Measurements from ENCODE around the gene PTPMT1.

PTPMT1 gene

DNA sequence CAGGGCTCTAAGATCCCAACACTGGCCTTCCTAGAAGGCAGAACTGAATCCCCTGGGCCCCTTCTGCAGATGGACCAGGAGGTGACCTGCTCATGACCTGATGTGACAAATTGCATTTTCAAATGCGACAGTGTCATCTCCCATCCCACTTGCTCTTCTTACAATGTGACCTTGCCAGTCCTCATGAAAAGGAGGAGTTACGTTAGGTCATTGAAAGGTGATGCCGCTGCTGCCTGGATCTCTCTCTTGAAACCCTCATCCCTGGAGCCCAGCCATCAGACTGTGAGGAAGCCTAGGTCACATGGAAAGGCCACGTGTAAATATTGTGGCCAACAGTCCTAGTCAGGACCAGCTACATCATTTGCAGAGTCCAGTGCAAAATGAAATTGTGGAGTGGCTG lies 34.5 kb downstream of the PTPMT1 start:
- TF ChIP-seq, protein P1, sequence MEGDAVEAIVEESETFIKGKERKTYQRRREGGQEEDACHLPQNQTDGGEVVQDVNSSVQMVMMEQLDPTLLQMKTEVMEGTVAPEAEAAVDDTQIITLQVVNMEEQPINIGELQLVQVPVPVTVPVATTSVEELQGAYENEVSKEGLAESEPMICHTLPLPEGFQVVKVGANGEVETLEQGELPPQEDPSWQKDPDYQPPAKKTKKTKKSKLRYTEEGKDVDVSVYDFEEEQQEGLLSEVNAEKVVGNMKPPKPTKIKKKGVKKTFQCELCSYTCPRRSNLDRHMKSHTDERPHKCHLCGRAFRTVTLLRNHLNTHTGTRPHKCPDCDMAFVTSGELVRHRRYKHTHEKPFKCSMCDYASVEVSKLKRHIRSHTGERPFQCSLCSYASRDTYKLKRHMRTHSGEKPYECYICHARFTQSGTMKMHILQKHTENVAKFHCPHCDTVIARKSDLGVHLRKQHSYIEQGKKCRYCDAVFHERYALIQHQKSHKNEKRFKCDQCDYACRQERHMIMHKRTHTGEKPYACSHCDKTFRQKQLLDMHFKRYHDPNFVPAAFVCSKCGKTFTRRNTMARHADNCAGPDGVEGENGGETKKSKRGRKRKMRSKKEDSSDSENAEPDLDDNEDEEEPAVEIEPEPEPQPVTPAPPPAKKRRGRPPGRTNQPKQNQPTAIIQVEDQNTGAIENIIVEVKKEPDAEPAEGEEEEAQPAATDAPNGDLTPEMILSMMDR (IDR thresholded peaks at IDR 0.05): no peak

- TF ChIP-seq, protein P1 (IDR thresholded peaks at IDR 0.05): no peak
Observed at GRCh38 chr11:47603295-47603694, 37.9 kb downstream of the PTPMT1 start.

- TF ChIP-seq, protein P1 (IDR thresholded peaks at IDR 0.05): no peak
Observed at GRCh38 chr11:47605921-47606320, 40.5 kb downstream of the PTPMT1 start.

GRCh38 chr11:47606731-47607130 lies 41.3 kb downstream of the PTPMT1 start:
- TF ChIP-seq, protein P1 (IDR thresholded peaks at IDR 0.05): no peak

- TF ChIP-seq, protein P1 (IDR thresholded peaks at IDR 0.05): no peak
Observed at GRCh38 chr11:47607380-47607779, 42.0 kb downstream of the PTPMT1 start.

DNA sequence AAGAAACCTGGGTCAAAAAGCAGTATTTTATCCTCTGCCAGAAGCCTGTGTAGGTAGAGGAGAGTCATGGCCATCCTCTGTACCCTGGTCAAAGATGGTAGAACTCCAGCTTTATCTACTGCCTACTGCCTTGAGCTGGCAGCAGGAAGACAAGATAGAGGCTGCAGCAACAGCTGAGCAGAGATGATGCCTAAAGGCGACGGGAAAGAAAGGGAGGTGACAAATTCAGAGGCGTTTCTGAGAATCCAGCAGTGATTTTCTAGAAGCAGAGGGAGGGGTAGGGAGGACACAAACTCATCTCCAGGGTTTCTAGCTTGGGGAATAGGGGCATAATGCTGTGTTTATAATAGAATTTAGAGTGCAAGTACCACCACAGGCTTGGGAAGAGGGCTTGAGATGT lies 44.3 kb downstream of the PTPMT1 start:
- TF ChIP-seq, protein P1 (IDR thresholded peaks at IDR 0.05): no peak

GRCh38 chr11:47611348-47611794 lies 46.0 kb downstream of the PTPMT1 start:
- TF ChIP-seq, protein P1 (IDR thresholded peaks at IDR 0.05): no peak

GRCh38 chr11:47615249-47615648 lies 49.9 kb downstream of the PTPMT1 start:
- TF ChIP-seq, protein P1 (IDR thresholded peaks at IDR 0.05): no peak
